A549 (cell line): Measurements from ENCODE around the gene YES1.

Experiments used
- CBX8 ChIP-seq: fragments of 200-600 bp; sonication (generic); IDR thresholded peaks from 2 replicates; pipeline ENCODE4 v1.6.1; 2016
- RARB ChIP-seq: fragments of 250-450 bp; sonication (Bioruptor Pico); IDR thresholded peaks from 2 replicates; pipeline ENCODE4 v1.8.0; 2021; ENCODE audit warnings: mild to moderate bottlenecking, moderate library complexity
- REST ChIP-seq: fragments of 200-600 bp; sonication (generic); IDR thresholded peaks from 2 replicates; pipeline ENCODE4 v1.6.1; 2016; ENCODE audit warnings: antibody characterized with exemption, mild to moderate bottlenecking, moderate library complexity
- TF ChIP-seq, protein P1 (sequence below): fragments of >200 bp; sonication (Bioruptor Twin); formaldehyde crosslinking; IDR thresholded peaks from 3 replicates; pipeline ENCODE4 v1.5.1; 2016
- TF ChIP-seq, protein P2 (sequence below): IDR thresholded peaks from 2 replicates; pipeline ENCODE4 v1.6.1; 2012

DNA sequence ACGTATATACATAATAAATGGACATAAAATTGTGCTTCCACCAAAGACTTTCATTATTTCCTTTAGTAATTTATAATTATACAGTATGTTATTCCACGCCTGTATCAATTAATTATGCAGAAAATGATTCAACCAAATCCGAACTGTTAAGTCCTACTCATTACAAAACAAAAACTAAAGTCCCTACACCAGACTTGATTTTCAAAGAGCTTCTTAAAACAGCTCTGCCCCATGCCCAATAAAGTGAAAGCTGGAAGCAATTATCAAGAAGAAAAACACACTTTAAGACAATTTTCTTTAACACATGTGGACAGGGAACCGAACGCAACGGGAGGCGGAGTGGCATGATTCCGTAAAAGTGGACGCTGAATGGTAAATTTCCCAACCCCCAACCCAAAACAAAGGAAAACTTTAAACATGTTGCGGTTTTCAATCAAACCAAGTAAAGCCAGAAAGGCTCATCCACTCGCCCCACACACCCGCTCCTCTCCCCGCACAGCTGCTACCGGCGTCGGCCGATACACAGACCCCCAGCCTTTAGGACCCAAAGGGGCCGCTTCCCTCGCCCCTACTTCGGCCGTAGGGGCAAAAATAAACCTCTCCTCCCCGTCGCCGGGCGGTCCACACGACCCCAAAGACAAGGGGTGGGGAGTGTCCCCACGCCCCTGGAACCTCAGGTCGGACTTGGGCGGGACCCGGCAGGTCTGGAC lies 705 bp downstream of the YES1 start:
- TF ChIP-seq RARB, result no peak
- no peak for TF ChIP-seq CBX8
- TF ChIP-seq REST, result no peak
- TF ChIP-seq, protein P1, sequence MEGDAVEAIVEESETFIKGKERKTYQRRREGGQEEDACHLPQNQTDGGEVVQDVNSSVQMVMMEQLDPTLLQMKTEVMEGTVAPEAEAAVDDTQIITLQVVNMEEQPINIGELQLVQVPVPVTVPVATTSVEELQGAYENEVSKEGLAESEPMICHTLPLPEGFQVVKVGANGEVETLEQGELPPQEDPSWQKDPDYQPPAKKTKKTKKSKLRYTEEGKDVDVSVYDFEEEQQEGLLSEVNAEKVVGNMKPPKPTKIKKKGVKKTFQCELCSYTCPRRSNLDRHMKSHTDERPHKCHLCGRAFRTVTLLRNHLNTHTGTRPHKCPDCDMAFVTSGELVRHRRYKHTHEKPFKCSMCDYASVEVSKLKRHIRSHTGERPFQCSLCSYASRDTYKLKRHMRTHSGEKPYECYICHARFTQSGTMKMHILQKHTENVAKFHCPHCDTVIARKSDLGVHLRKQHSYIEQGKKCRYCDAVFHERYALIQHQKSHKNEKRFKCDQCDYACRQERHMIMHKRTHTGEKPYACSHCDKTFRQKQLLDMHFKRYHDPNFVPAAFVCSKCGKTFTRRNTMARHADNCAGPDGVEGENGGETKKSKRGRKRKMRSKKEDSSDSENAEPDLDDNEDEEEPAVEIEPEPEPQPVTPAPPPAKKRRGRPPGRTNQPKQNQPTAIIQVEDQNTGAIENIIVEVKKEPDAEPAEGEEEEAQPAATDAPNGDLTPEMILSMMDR, result no peak
- TF ChIP-seq, protein P2, sequence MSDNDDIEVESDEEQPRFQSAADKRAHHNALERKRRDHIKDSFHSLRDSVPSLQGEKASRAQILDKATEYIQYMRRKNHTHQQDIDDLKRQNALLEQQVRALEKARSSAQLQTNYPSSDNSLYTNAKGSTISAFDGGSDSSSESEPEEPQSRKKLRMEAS, result no peak
